Transverse colon (tissue), 4 donors: ENCODE results near the gene CPNE8.

Source experiments
- CTCF ChIP-seq, 5 experiments: fragments of 200-600 bp in 3 of 5; fragments of 450-650 bp in 2 of 5; sonication (generic) in 3 of 5; IDR thresholded peaks; 1 replicate in 2 of 5; 2 replicates in 3 of 5; pipeline ENCODE4 v1.5.1; 2016 to 2017; ENCODE audit warnings: antibody characterized with exemption in 5 of 5, inconsistent platforms in 3 of 5, mild to moderate bottlenecking in 2 of 5, moderate library complexity in 1 of 5
- EP300 ChIP-seq: sonication (generic); formaldehyde crosslinking; IDR thresholded peaks from one replicate; pipeline ENCODE4 v1.6.1; 2017; ENCODE audit warnings: antibody characterized with exemption, low read depth
- POLR2A ChIP-seq: fragments of 450-650 bp; IDR thresholded peaks from one replicate; pipeline ENCODE4 v1.6.1; 2016; ENCODE audit warnings: antibody characterized with exemption, mild to moderate bottlenecking, moderate library complexity
- POLR2AphosphoS5 ChIP-seq, 3 donors: sonication (generic); formaldehyde crosslinking; IDR thresholded peaks; one replicate each; pipeline ENCODE4 v1.6.1; 2016; ENCODE audit warnings: antibody characterized with exemption in 3 of 3

GRCh38 chr12:38783304-38783703 is 122.1 kb downstream of the CPNE8 start:
- TF ChIP-seq CTCF (IDR thresholded peaks at IDR 0.05) (no peak), POLR2AphosphoS5 (IDR thresholded peaks at IDR 0.05) (no peak), POLR2A (no peak), EP300 (no peak)
